ENCODE measurements around the gene PNMT. TPM values are rescaled to one million over a fixed set of nuclear protein-coding genes. Genes with fewer than 3 reads are reported as not detected.
"Not testable (repeated sequence)": the region's sequence is repeated elsewhere in the genome, so short reads cannot be mapped to it uniquely, and the experiment has no call there.

Gene PNMT
- total and polyA plus RNA-seq, 4 donors, result 0.99 to 6.2 (median 5.9) TPM

DNA sequence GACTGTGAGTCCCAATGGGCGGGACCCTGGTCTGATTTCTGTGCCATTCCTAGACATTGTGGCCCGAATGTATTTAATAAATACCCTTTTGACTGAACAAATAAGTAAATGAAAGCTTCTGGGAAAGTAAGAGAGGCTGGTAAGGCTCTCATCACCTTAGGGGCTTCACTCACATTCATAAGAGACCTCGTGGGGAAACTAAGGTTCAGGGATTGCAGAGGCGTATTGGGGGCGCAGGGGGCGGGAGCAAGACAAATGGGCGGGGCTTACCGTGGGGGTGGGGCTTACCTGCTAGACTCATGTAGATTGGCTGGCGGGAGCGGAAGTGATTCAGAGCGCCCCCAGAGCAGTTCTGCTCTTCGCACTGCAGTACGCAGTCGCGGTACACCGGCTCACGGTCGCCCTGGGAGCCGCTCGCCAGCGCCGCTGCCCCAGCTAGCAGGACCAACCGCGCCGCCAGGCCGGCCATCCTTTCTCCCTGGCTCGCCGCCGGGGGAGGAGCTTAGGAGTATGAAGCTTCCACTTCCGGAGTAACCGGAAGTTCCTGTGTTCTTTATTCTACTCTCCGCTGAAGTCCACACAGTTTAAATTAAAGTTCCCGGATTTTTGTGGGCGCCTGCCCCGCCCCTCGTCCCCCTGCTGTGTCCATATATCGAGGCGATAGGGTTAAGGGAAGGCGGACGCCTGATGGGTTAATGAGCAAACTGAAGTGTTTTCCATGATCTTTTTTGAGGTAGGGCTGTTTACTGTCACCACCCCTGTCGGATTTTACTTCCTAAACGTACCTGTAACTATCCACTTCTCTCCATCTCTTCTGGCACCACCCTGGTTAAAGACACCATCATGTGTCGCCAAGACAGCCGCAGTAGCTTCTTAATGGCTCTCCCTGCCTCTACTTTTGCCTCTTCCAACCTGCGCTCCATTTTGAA, 19.6 kb downstream of the PNMT start, which contains the start of gene PGAP3:
Gene PGAP3 (minus strand): TSS at position 512 of the 929 bp plus-strand sequence. CDS start 43 bp downstream, at position 469.
- WGBS (ENCODE audit: insufficient coverage), result under 1% methylated on average over 31 of the region's 45 CpGs
- H3K9me3 ChIP-seq (ENCODE audit: control insufficient read depth, insufficient read depth, low read length), result no peaks in the 10 kb centered on the region
- peaks cover 14% of the 10 kb centered on the region for H3K4me1 ChIP-seq (ENCODE audit: control insufficient read depth, insufficient read depth, low read length)
- H3K36me3 ChIP-seq (ENCODE audit: control insufficient read depth, insufficient read depth, low read length), result peaks cover 20% of the 10 kb centered on the region
- H3K27ac ChIP-seq (ENCODE audit: low read depth, low read length), result peak within 1 kb of the TSS; percentile 94
- peak; percentile 83 to 98 (median 90) for DNase-seq (ENCODE audit: low read depth in 4 of 6, low spot score in 6 of 6)
- no peaks in the 10 kb centered on the region for H3K27me3 ChIP-seq (ENCODE audit: control insufficient read depth, insufficient read depth, low read length)
- peak within 1 kb of the TSS; percentile 74 for H3K4me3 ChIP-seq (ENCODE audit: low read depth, low read length)

DNA sequence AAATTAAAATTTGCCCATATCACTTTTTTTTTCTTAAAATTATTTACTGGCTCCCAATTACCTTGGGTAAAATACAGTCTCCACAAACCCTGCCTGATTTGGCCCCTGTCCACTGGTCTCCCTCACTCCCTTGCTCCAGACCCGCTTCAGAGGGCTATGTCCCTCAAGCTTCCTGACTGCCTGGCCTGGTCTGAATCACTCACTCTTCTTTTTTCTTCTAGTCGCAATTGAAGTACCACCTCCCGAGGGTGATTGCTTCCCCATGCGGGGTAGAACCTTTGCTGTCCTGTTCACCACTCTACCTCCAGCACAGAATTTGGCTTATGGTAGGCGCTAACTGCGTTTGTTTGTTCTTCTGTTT, 20.2 kb downstream of the PNMT start:
- no peaks in the 10 kb centered on the region for H3K27me3 ChIP-seq (ENCODE audit: control insufficient read depth, insufficient read depth, low read length)
- peaks cover 14% of the 10 kb centered on the region for H3K36me3 ChIP-seq (ENCODE audit: control insufficient read depth, insufficient read depth, low read length)
- H3K4me1 ChIP-seq (ENCODE audit: control insufficient read depth, insufficient read depth, low read length), result peaks cover 14% of the 10 kb centered on the region
- H3K9me3 ChIP-seq (ENCODE audit: control insufficient read depth, insufficient read depth, low read length), result no peaks in the 10 kb centered on the region
- peak overlapping the region; percentile 94 for H3K27ac ChIP-seq (ENCODE audit: low read depth, low read length)
- peak overlapping the region; percentile 74 for H3K4me3 ChIP-seq (ENCODE audit: low read depth, low read length)
- whole genome bisulfite sequencing (ENCODE audit: insufficient coverage), result 4% methylated on average over 2 of the region's 6 CpGs
- DNase-seq (ENCODE audit: low read depth in 4 of 6, low spot score in 6 of 6), result no peak

DNA sequence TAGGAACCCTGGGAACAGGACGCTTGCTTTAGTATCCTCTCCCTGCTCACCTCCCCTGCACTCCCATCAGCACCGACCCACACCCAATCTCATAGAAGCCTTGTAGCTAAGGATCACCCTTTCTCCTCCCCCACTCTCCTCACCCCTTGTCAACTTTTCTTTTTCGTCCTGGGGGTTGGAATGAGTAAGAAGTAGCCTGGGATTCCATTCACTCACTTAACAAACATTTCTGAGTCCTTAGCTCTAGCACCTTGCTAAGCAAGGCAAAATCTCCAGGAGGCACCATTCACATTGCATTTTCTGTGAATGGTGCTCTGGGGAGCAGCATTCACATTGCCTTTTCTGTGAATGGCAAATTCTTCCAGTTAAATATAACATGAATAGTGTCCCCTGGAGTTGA, 20.7 kb downstream of the PNMT start:
- Histone ChIP-seq H3K4me3 (ENCODE audit: low read depth, low read length) (peak overlapping the region; percentile 74), H3K4me1 (ENCODE audit: control insufficient read depth, insufficient read depth, low read length) (peaks cover 14% of the 10 kb centered on the region), H3K36me3 (ENCODE audit: control insufficient read depth, insufficient read depth, low read length) (peaks cover 11% of the 10 kb centered on the region), H3K27me3 (ENCODE audit: control insufficient read depth, insufficient read depth, low read length) (no peaks in the 10 kb centered on the region), H3K9me3 (ENCODE audit: control insufficient read depth, insufficient read depth, low read length) (no peaks in the 10 kb centered on the region), H3K27ac (ENCODE audit: low read depth, low read length) (no peak overlapping the region)
- no CpG with 5 or more reads among the region's 3 CpGs for WGBS (ENCODE audit: insufficient coverage)
- no peak for DNase-seq (ENCODE audit: low read depth in 4 of 6, low spot score in 6 of 6)

DNA sequence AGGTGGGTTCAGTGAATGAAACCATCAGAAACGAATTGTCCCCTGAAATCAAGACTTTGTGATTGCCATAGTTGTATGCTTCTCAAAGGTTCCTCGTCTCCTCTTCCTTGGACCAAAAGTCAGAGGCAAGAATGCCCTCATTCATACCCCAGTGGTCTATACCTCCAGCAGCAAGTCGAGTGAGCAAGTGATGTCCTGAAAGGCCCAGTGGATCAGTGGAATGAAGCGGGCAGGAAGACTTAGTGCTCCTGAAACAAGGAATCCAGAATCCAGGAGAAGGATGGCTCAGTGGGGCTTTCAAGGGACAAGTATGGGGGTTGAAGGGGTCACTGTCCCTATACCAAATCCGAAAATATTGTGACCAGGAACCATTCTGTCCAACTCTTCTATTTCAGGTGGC, 26.3 kb downstream of the PNMT start:
- no peak overlapping the region for H3K4me3 ChIP-seq (ENCODE audit: low read depth, low read length)
- DNase-seq (ENCODE audit: low read depth in 4 of 6, low spot score in 6 of 6), result no peak
- peaks cover 16% of the 10 kb centered on the region for H3K4me1 ChIP-seq (ENCODE audit: control insufficient read depth, insufficient read depth, low read length)
- WGBS (ENCODE audit: insufficient coverage), result 91% methylated on average over 3 of the region's 5 CpGs
- peaks cover 8% of the 10 kb centered on the region for H3K27me3 ChIP-seq (ENCODE audit: control insufficient read depth, insufficient read depth, low read length)
- no peak overlapping the region for H3K27ac ChIP-seq (ENCODE audit: low read depth, low read length)
- peaks cover 9% of the 10 kb centered on the region for H3K36me3 ChIP-seq (ENCODE audit: control insufficient read depth, insufficient read depth, low read length)
- H3K9me3 ChIP-seq (ENCODE audit: control insufficient read depth, insufficient read depth, low read length), result no peaks in the 10 kb centered on the region

DNA sequence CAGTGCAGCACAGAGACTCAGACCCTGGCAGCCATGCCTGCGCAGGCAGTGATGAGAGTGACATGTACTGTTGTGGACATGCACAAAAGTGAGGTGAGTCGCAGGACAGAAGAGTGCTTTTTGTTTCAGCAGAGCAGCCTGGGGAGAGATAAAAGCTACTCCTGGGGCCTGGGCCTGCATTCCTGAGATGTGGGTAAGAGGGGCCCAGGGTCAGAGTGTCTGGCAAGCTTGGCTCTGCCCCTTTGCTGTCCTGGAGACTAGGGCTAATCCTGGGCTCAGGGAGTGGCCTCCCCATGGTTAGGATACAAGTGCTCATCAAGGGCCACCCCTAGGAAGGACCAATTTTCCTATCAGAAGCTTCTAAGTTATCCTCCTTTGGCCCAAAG, 26.8 kb downstream of the PNMT start:
- peaks cover 19% of the 10 kb centered on the region for H3K4me1 ChIP-seq (ENCODE audit: control insufficient read depth, insufficient read depth, low read length)
- H3K27ac ChIP-seq (ENCODE audit: low read depth, low read length), result peak overlapping the region; percentile 80
- H3K36me3 ChIP-seq (ENCODE audit: control insufficient read depth, insufficient read depth, low read length), result peaks cover 9% of the 10 kb centered on the region
- peaks cover 11% of the 10 kb centered on the region for H3K27me3 ChIP-seq (ENCODE audit: control insufficient read depth, insufficient read depth, low read length)
- no peaks in the 10 kb centered on the region for H3K9me3 ChIP-seq (ENCODE audit: control insufficient read depth, insufficient read depth, low read length)
- no peak for DNase-seq (ENCODE audit: low read depth in 4 of 6, low spot score in 6 of 6)
- no peak overlapping the region for H3K4me3 ChIP-seq (ENCODE audit: low read depth, low read length)
- 79% methylated on average over 2 of the region's 2 CpGs for WGBS (ENCODE audit: insufficient coverage)

DNA sequence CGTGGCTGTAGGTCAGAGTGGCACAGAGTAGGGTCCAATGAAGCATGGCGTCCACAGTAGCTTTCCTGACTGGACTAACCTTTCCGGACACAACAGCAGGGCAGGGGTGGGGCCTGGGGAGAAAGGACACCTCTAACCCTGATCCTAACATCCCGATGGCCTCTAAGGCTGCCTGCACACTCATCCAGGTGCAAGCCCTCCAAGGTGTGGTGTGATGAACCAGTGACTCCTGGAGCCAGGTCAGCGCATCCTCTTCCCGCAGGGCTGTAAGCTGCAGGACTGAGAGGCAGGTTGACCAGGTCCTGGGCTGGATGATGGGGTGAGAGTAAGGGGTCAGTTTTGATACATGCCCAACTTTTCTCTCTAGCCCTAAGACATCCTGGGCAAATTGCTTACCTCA, 28.5 kb downstream of the PNMT start:
- WGBS (ENCODE audit: insufficient coverage), result 70% methylated on average over 2 of the region's 6 CpGs
- Histone ChIP-seq H3K36me3 (ENCODE audit: control insufficient read depth, insufficient read depth, low read length) (peaks cover 9% of the 10 kb centered on the region), H3K9me3 (ENCODE audit: control insufficient read depth, insufficient read depth, low read length) (no peaks in the 10 kb centered on the region), H3K27ac (ENCODE audit: low read depth, low read length) (no peak overlapping the region), H3K27me3 (ENCODE audit: control insufficient read depth, insufficient read depth, low read length) (peaks cover 22% of the 10 kb centered on the region), H3K4me1 (ENCODE audit: control insufficient read depth, insufficient read depth, low read length) (peaks cover 29% of the 10 kb centered on the region), H3K4me3 (ENCODE audit: low read depth, low read length) (no peak overlapping the region)
- no peak for DNase-seq (ENCODE audit: low read depth in 4 of 6, low spot score in 6 of 6)

DNA sequence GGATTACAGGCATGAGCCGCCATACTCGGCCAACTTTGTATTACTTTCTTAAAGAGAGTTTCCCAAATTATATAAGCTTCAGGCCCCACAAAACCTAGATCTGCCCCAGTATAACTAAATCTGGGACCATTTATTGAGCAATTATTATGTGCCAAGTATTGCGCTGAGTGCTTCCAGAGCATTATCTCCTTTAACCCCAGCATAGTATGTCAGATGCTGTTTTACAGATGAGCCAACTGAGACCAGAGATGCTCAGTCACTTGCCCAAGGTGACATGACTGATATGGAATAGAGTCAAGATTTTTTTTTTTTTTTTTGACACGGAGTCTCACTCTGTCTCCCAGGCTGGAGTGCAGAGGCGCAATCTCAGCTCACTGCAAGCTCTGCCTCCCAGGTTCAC, 29.7 kb downstream of the PNMT start:
- 100% methylated on average over 3 of the region's 5 CpGs for WGBS (ENCODE audit: insufficient coverage)
- Histone ChIP-seq H3K36me3 (ENCODE audit: control insufficient read depth, insufficient read depth, low read length) (peaks cover 9% of the 10 kb centered on the region), H3K4me3 (ENCODE audit: low read depth, low read length) (no peak overlapping the region), H3K4me1 (ENCODE audit: control insufficient read depth, insufficient read depth, low read length) (peaks cover 36% of the 10 kb centered on the region), H3K27me3 (ENCODE audit: control insufficient read depth, insufficient read depth, low read length) (peaks cover 22% of the 10 kb centered on the region), H3K9me3 (ENCODE audit: control insufficient read depth, insufficient read depth, low read length) (no peaks in the 10 kb centered on the region), H3K27ac (ENCODE audit: low read depth, low read length) (no peak overlapping the region)
- no peak for DNase-seq (ENCODE audit: low read depth in 4 of 6, low spot score in 6 of 6)

DNA sequence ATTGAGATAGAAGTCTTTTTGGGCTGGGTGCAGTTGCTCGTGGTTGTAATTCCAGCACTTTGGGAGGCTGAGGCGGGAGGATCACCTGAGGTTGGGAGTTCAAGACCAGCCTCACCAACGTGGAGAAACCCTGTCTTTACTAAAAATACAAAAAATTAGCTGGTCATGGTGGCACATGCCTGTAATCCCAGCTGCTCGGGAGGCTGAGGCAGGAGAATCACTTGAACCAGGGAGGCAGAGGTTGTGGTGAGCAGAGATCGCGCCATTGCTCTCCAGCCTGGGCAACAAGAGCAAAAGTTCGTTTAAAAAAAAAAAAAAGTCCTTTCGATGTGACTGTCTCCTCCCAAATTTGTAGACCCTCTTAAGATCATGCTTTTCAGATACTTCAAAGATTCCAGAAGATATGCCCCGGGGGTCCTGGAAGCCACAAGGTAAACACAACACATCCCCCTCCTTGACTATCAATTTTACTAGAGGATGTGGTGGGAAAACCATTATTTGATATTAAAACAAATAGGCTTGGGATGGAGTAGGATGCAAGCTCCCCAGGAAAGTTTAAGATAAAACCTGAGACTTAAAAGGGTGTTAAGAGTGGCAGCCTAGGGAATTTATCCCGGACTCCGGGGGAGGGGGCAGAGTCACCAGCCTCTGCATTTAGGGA, 31.0 kb downstream of the PNMT start:
- DNase-seq (ENCODE audit: low read depth in 4 of 6, low spot score in 6 of 6); H3K9me3 ChIP-seq (ENCODE audit: control insufficient read depth, insufficient read depth, low read length): not testable (repeated sequence)
- WGBS (ENCODE audit: insufficient coverage), result 36% methylated on average over 6 of the region's 11 CpGs
- H3K4me1 ChIP-seq (ENCODE audit: control insufficient read depth, insufficient read depth, low read length), result peaks cover 43% of the 10 kb centered on the region
- peak overlapping the region; percentile 63 for H3K4me3 ChIP-seq (ENCODE audit: low read depth, low read length)
- peak overlapping the region; percentile 85 for H3K27ac ChIP-seq (ENCODE audit: low read depth, low read length)
- H3K36me3 ChIP-seq (ENCODE audit: control insufficient read depth, insufficient read depth, low read length), result peaks cover 12% of the 10 kb centered on the region
- H3K27me3 ChIP-seq (ENCODE audit: control insufficient read depth, insufficient read depth, low read length), result peaks cover 22% of the 10 kb centered on the region

DNA sequence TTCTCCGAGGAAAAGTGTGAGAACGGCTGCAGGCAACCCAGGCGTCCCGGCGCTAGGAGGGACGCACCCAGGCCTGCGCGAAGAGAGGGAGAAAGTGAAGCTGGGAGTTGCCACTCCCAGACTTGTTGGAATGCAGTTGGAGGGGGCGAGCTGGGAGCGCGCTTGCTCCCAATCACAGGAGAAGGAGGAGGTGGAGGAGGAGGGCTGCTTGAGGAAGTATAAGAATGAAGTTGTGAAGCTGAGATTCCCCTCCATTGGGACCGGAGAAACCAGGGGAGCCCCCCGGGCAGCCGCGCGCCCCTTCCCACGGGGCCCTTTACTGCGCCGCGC, 31.5 kb downstream of the PNMT start, which contains the start of gene ERBB2:
Gene ERBB2 (plus strand): TSS at position 247 of the 330 bp plus-strand sequence. CDS start 175 bp downstream, outside the sequence.
- peaks cover 46% of the 10 kb centered on the region for H3K4me1 ChIP-seq (ENCODE audit: control insufficient read depth, insufficient read depth, low read length)
- H3K36me3 ChIP-seq (ENCODE audit: control insufficient read depth, insufficient read depth, low read length), result peaks cover 12% of the 10 kb centered on the region
- H3K9me3 ChIP-seq (ENCODE audit: control insufficient read depth, insufficient read depth, low read length), result no peaks in the 10 kb centered on the region
- peak within 1 kb of the TSS; percentile 63 for H3K4me3 ChIP-seq (ENCODE audit: low read depth, low read length)
- peak in 3 of 6 donors; percentile 39 to 82 (median 57) for DNase-seq (ENCODE audit: low read depth in 4 of 6, low spot score in 6 of 6)
- H3K27me3 ChIP-seq (ENCODE audit: control insufficient read depth, insufficient read depth, low read length), result peaks cover 22% of the 10 kb centered on the region
- peak within 1 kb of the TSS; percentile 85 for H3K27ac ChIP-seq (ENCODE audit: low read depth, low read length)
- WGBS (ENCODE audit: insufficient coverage), result 2% methylated on average over 14 of the region's 20 CpGs

All from spinal cord (tissue), 10 donors.